Stomach smooth muscle (tissue), 2 donors: ENCODE results near the gene HDAC11.
A peak's percentile ranks its signal among the peaks of the same experiment; 100 is the strongest.

ENCODE experiments used
- H3K27ac ChIP-seq: one replicate; pipeline ENCODE4 v1.7.0; 2013; ENCODE audit warnings: mild to moderate bottlenecking, low read length, inconsistent platforms
- H3K27me3 ChIP-seq, 2 donors: one replicate each; pipeline ENCODE4 v1.7.0; 2013; ENCODE audit warnings: low read length in 2 of 2; ENCODE audit not compliant: insufficient read depth in 2 of 2, control insufficient read depth in 1 of 2
- H3K36me3 ChIP-seq, 2 donors: one replicate each; pipeline ENCODE4 v1.7.0; 2013; ENCODE audit warnings: low read length in 2 of 2; ENCODE audit not compliant: control insufficient read depth in 2 of 2, insufficient read depth in 2 of 2
- H3K4me1 ChIP-seq: one replicate; pipeline ENCODE4 v1.7.0; 2013; ENCODE audit warnings: low read length; ENCODE audit not compliant: control insufficient read depth, insufficient read depth
- H3K4me3 ChIP-seq, 2 donors: one replicate each; pipeline ENCODE4 v1.7.0; 2013; ENCODE audit warnings: low read length in 2 of 2
- H3K9ac ChIP-seq, 2 donors: one replicate each; pipeline ENCODE4 v1.7.0; 2013; ENCODE audit warnings: low read length in 2 of 2, mild to moderate bottlenecking in 1 of 2
- H3K9me3 ChIP-seq, 2 donors: one replicate each; pipeline ENCODE4 v1.7.0; 2013; ENCODE audit warnings: low read length in 2 of 2; ENCODE audit not compliant: control insufficient read depth in 2 of 2
- donor health status: healthy.
- donor health status: Pancreatic carcinoma.

HDAC11 gene

GRCh38 chr3:13501958-13502790 is 22.1 kb downstream of the HDAC11 start:
- peaks cover 0 to 11% of the 10 kb centered on the region in 2 donors for H3K36me3 ChIP-seq

DNA sequence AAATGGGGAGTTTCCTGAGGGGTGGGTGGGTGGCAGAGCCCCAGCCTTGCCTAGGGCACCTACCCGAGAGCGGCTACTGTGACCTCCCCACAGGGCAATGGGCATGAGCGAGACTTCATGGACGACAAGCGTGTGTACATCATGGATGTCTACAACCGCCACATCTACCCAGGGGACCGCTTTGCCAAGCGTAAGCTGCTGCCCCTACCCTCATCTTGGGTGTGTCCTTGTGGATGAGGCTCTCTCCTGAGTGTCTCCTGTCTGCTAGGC is 22.6 kb downstream of the HDAC11 start:
- no peaks in the 10 kb centered on the region for H3K27me3 ChIP-seq
- peaks cover 6% of the 10 kb centered on the region for H3K4me1 ChIP-seq
- H3K27ac ChIP-seq = no peak overlapping the region
- no peak overlapping the region for H3K9ac ChIP-seq
- no peaks in the 10 kb centered on the region for H3K9me3 ChIP-seq
- peaks cover 0 to 11% of the 10 kb centered on the region in 2 donors for H3K36me3 ChIP-seq
- H3K4me3 ChIP-seq = no peak overlapping the region

More at GRCh38 chr3:13501958-13502790, 22.1 kb downstream of the HDAC11 start:
- H3K9me3 ChIP-seq = no peaks in the 10 kb centered on the region
- no peak overlapping the region for H3K27ac ChIP-seq
- peaks cover 3% of the 10 kb centered on the region for H3K4me1 ChIP-seq
- no peaks in the 10 kb centered on the region for H3K27me3 ChIP-seq
- no peak overlapping the region for H3K9ac ChIP-seq
- H3K4me3 ChIP-seq = no peak overlapping the region

GRCh38 chr3:13504161-13504831 is 24.2 kb downstream of the HDAC11 start:
- peaks cover 15% of the 10 kb centered on the region for H3K4me1 ChIP-seq
- H3K4me3 ChIP-seq = no peak overlapping the region
- peaks cover 0 to 11% of the 10 kb centered on the region in 2 donors for H3K36me3 ChIP-seq
- H3K9ac ChIP-seq = no peak overlapping the region
- no peaks in the 10 kb centered on the region for H3K9me3 ChIP-seq
- no peak overlapping the region for H3K27ac ChIP-seq
- H3K27me3 ChIP-seq = no peaks in the 10 kb centered on the region

DNA sequence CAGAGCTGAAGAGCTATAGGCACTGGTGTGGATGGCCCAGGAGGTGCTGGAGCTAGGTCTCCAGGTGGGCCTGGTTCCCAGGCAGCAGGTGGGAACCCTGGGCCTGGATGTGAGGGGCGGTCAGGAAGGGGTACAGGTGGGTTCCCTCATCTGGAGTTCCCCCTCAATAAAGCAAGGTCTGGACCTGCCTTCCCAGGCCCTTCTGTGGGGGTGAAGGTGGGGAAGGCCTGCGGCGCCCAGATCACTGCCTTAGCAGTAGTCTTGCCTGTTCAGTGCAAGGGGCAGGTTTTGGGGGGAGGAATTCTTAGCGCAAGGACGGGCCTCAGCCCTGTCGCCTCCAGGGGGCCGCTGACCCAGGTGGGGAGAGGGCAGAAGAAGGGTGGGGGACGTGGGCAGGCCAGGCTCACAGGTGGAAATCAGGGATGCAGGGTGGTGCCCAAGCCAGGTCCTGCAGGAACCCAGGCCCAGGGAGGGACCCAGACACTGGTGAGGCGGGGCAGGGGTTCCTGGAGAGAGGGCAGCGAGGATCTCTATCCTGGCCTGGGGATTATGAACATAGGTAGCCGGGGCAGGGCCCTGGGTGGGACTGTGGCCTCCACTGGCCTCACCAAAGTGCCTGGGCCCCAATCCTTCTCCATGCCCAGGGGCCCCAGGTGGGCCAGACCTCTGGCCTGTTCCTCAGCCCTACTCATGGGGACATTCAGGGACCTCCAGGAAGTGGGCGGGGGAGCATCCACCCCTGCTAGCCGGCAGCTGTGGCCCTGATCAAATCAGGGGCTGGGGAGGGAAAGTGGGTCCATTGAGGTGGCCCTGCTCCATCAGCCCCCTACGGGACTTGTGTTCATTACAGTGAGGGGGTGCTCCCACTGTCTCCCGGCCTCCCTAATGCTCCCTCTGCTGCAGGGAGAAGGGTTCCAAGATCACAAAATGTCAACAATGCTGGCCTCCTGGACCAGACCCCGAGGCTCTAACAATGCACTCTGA is 25.3 kb downstream of the HDAC11 start:
- H3K9ac ChIP-seq = no peak overlapping the region
- peaks cover 12% of the 10 kb centered on the region for H3K4me1 ChIP-seq
- H3K27ac ChIP-seq = no peak overlapping the region
- H3K27me3 ChIP-seq = no peaks in the 10 kb centered on the region
- H3K9me3 ChIP-seq = no peaks in the 10 kb centered on the region
- no peak overlapping the region for H3K4me3 ChIP-seq
- peaks cover 0 to 11% of the 10 kb centered on the region in 2 donors for H3K36me3 ChIP-seq

- Histone ChIP-seq H3K9me3 (no peaks in the 10 kb centered on the region), H3K4me3 (no peak overlapping the region), H3K27me3 (no peaks in the 10 kb centered on the region), H3K4me1 (peaks cover 12% of the 10 kb centered on the region), H3K36me3 (peaks cover 0 to 11% of the 10 kb centered on the region in 2 donors), H3K27ac (no peak overlapping the region), H3K9ac (no peak overlapping the region)
These were observed 26.1 kb downstream of the HDAC11 start for GRCh38 chr3:13506239-13506638.

DNA sequence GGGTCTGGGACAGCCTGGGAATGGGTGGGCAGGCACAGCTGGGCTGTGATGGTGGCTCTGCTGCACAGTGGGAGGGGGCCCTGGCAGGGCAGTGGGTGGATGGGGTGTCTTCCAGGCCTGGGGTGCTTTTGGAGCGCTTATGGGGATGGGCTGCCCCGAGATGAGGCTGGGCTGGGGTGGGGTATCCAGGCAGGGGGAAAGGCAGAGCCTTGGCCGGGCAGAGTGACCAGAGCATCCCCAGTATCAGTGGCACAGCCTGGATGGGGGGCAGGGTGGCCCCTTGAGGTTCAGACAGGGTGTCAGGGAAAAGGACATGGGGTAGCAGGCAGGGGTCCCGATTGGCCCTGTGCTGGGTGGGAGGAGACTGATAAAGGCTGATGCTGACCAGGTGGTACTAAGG is 26.6 kb downstream of the HDAC11 start:
- no peak overlapping the region for H3K9ac ChIP-seq
- peaks cover 0 to 11% of the 10 kb centered on the region in 2 donors for H3K36me3 ChIP-seq
- H3K9me3 ChIP-seq = no peaks in the 10 kb centered on the region
- no peak overlapping the region for H3K27ac ChIP-seq
- H3K4me3 ChIP-seq = no peak overlapping the region
- H3K4me1 ChIP-seq = peaks cover 12% of the 10 kb centered on the region
- no peaks in the 10 kb centered on the region for H3K27me3 ChIP-seq

GRCh38 chr3:13507247-13507569 is 27.1 kb downstream of the HDAC11 start:
- Histone ChIP-seq H3K9me3 (no peaks in the 10 kb centered on the region), H3K27me3 (no peaks in the 10 kb centered on the region), H3K9ac (no peak overlapping the region), H3K4me1 (peaks cover 12% of the 10 kb centered on the region), H3K27ac (no peak overlapping the region), H3K4me3 (no peak overlapping the region), H3K36me3 (peaks cover 0 to 11% of the 10 kb centered on the region in 2 donors)

DNA sequence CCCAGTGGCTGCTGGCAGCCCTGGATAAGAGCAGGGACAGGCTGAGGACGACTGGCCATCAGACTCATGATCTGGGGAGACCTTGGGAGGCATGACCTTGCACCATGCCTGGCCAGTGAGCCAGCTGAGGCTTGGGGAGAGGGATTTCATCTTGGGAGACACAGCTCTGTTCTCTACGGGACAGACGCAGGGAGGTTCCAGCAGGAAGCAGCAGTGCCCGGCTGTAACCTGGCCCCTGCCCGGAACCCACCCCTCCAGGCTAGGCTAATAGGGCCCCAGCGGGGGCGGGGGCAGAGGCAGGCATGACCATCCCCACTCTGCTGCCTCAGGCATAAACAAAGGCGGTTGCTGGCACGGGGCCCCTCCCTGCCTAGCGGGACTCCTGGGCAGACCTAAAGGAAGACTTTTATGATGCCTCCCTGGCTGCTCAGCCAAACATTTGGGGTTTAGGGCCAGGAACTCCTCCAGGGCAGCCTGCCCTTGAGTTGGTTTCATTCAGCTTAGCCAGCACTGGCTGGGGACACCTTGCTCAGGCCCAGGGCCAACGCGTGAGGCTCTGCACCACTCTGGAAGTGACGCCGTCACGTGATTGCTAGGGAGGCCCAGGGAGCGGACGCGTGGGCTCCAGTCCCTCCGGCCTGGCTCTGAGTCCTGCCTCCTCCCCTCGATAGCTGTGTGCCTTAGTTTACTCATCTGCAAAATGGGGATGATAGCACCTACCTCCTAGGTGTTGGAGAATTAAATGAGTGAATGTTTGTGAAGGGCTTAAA is 27.6 kb downstream of the HDAC11 start:
- Histone ChIP-seq H3K27me3 (no peaks in the 10 kb centered on the region), H3K36me3 (peaks cover 0 to 10% of the 10 kb centered on the region in 2 donors), H3K9me3 (no peaks in the 10 kb centered on the region), H3K9ac (no peak overlapping the region), H3K27ac (peak overlapping the region; percentile 11), H3K4me3 (no peak overlapping the region), H3K4me1 (peaks cover 12% of the 10 kb centered on the region)

GRCh38 chr3:13508496-13508895 is 28.4 kb downstream of the HDAC11 start:
- H3K9ac ChIP-seq = no peak overlapping the region
- peaks cover 0 to 6% of the 10 kb centered on the region in 2 donors for H3K36me3 ChIP-seq
- H3K27ac ChIP-seq = no peak overlapping the region
- H3K4me3 ChIP-seq = no peak overlapping the region
- H3K4me1 ChIP-seq = peaks cover 12% of the 10 kb centered on the region
- no peaks in the 10 kb centered on the region for H3K27me3 ChIP-seq
- no peaks in the 10 kb centered on the region for H3K9me3 ChIP-seq
